GM12878 (cell line): ENCODE measurements around the gene ALDH1L1. TPM values are rescaled to one million over a fixed set of nuclear protein-coding genes. Genes with fewer than 3 reads are reported as not detected.

Experiments used
- ATAC-seq: fragments of 200-7000 bp; cut with Tn5 transposase; 3 replicates; pipeline ENCODE4 v1.9.1; 2020; ENCODE audit warnings: mild to moderate bottlenecking, moderate library complexity
- BruUV-seq: library from RNA; stranded (reverse); fragments of 400-500 nt; replicated peaks from 2 replicates; lab custom pipeline; 2021; lab: Mats Ljungman, UMichigan
- CTCF ChIA-PET: fragments of 300-600 bp; sonication (Branson Sonifier 250); formaldehyde crosslinking; extraction: SDS; loops from one replicate; lab custom pipeline; 2021; ENCODE audit warnings: inconsistent platforms; lab: Yijun Ruan, JAX
- POLR2A ChIA-PET: fragments of 350-600 bp; formaldehyde crosslinking; extraction: SDS; loops from one replicate; lab custom pipeline; 2021; ENCODE audit warnings: inconsistent platforms; lab: Charles Lee
- RAD21 ChIA-PET: fragments of 300-600 bp; sonication (Branson Sonifier 250); formaldehyde crosslinking; loops from one replicate; lab custom pipeline; 2023; ENCODE audit warnings: antibody characterized with exemption; ENCODE audit not compliant: unreplicated experiment; lab: Charles Lee
- SMC1A ChIA-PET: fragments of 300-600 bp; sonication (Branson Sonifier 250); formaldehyde crosslinking; loops from one replicate; lab custom pipeline; 2023; ENCODE audit not compliant: unreplicated experiment, uncharacterized antibody; lab: Charles Lee
- DNase-seq: peaks from one replicate; pipeline ENCODE4 v3.0.0-alpha.2; 2011; ENCODE audit warnings: low read depth, low spot score
- FAIRE-seq: peaks from 3 replicates; lab custom pipeline; 2011; peaks lifted over from hg19 to GRCh38; lab: Jason Lieb, UNC
- H2AFZ ChIP-seq: 2 replicates; pipeline ENCODE4 v1.6.0; 2011; ENCODE audit warnings: low read depth, low read length, control low read depth; ENCODE audit not compliant: control insufficient read depth
- H3K27ac ChIP-seq: 2 replicates; pipeline ENCODE4 v1.5.1; 2011; ENCODE audit warnings: control low read depth; ENCODE audit not compliant: control insufficient read depth, insufficient read depth
- H3K27me3 ChIP-seq, 2 experiments: replicated peaks in 1 of 2; 2 replicates each; pipeline versions ENCODE4 v1.6.0 to v1.6.1; 2011; ENCODE audit warnings: low read length in 1 of 2; ENCODE audit not compliant: control insufficient read depth in 2 of 2, insufficient read depth in 2 of 2
- H3K36me3 ChIP-seq, 2 experiments: 2 replicates each; pipeline ENCODE4 v1.5.1; 2011; ENCODE audit warnings: low read length in 1 of 2; ENCODE audit not compliant: control insufficient read depth in 2 of 2, insufficient read depth in 2 of 2
- H3K4me1 ChIP-seq: 2 replicates; pipeline ENCODE4 v1.6.1; 2011; ENCODE audit warnings: mild to moderate bottlenecking, low read length, moderate library complexity, mixed read lengths; ENCODE audit not compliant: control insufficient read depth, insufficient read depth
- H3K4me2 ChIP-seq: 2 replicates; pipeline ENCODE4 v1.6.0; 2011; ENCODE audit warnings: control low read depth; ENCODE audit not compliant: control insufficient read depth, insufficient read depth
- H3K4me3 ChIP-seq: fragments of 200-600 bp; sonication (generic); 2 replicates; pipeline ENCODE4 v1.5.1; 2016
- H3K79me2 ChIP-seq: 2 replicates; pipeline ENCODE4 v1.6.0; 2011; ENCODE audit warnings: low read length; ENCODE audit not compliant: control insufficient read depth, insufficient read depth
- H3K9ac ChIP-seq: 2 replicates; pipeline ENCODE4 v1.8.0; 2011; ENCODE audit warnings: low read length, control low read depth, mixed read lengths; ENCODE audit not compliant: control insufficient read depth, insufficient read depth
- H3K9me3 ChIP-seq: replicated peaks from 3 replicates; pipeline ENCODE4 v1.5.1; 2011; ENCODE audit warnings: mild to moderate bottlenecking, low read length; ENCODE audit not compliant: control insufficient read depth, insufficient read depth
- H4K20me1 ChIP-seq: 2 replicates; pipeline ENCODE4 v1.6.0; 2011; ENCODE audit not compliant: control insufficient read depth, insufficient read depth
- CHD1 ChIP-seq: IDR thresholded peaks from 2 replicates; pipeline ENCODE4 v1.6.1; 2012; ENCODE audit warnings: low read depth, low read length, improper control_type of control experiment
- GATAD2B ChIP-seq: fragments of 450-650 bp; conservative IDR thresholded peaks from 2 replicates; pipeline ENCODE4 v1.6.1; 2017; ENCODE audit warnings: low read depth, mild to moderate bottlenecking, moderate library complexity
- JUND ChIP-seq: IDR thresholded peaks from 2 replicates; pipeline ENCODE4 v1.6.1; 2012; ENCODE audit warnings: low read depth, mild to moderate bottlenecking, low read length, improper control_type of control experiment, moderate library complexity
- KAT2A ChIP-seq: conservative IDR thresholded peaks from 2 replicates; pipeline ENCODE4 v1.6.1; 2011; ENCODE audit warnings: low read depth, low read length; ENCODE audit not compliant: control insufficient read depth
- NFIC ChIP-seq: IDR thresholded peaks from 2 replicates; pipeline ENCODE4 v1.6.1; 2012; ENCODE audit warnings: low read depth, mild to moderate bottlenecking, inconsistent platforms, low read length, moderate library complexity
- NR2C1 ChIP-seq: fragments of 450-650 bp; IDR thresholded peaks from 2 replicates; pipeline ENCODE4 v1.6.1; 2017; ENCODE audit warnings: antibody characterized with exemption, mild to moderate bottlenecking, moderate library complexity
- POLR2A ChIP-seq: IDR thresholded peaks from 2 replicates; pipeline ENCODE4 v1.6.1; 2011; ENCODE audit warnings: low read depth, mild to moderate bottlenecking, low read length
- RELA ChIP-seq: fragments of 450-650 bp; IDR thresholded peaks from 2 replicates; pipeline ENCODE4 v1.8.0; 2014; ENCODE audit warnings: borderline replicate concordance; ENCODE audit not compliant: partially characterized antibody
- RUNX3 ChIP-seq: IDR thresholded peaks from 2 replicates; pipeline ENCODE4 v1.6.1; 2012; ENCODE audit warnings: low read length, inconsistent platforms
- SMARCA5 ChIP-seq: fragments of 450-650 bp; IDR thresholded peaks from 2 replicates; pipeline ENCODE4 v1.6.1; 2017; ENCODE audit warnings: mild to moderate bottlenecking
- TAF1 ChIP-seq: IDR thresholded peaks from 2 replicates; pipeline ENCODE4 v1.6.1; 2011; ENCODE audit warnings: mild to moderate bottlenecking, low read depth, low read length, borderline replicate concordance
- TARDBP ChIP-seq: IDR thresholded peaks from 2 replicates; pipeline ENCODE4 v1.6.1; 2016; ENCODE audit warnings: borderline replicate concordance
- ZNF207 ChIP-seq: fragments of 450-650 bp; IDR thresholded peaks from 2 replicates; pipeline ENCODE4 v1.6.1; 2014; ENCODE audit warnings: antibody characterized with exemption, mild to moderate bottlenecking, borderline replicate concordance
- ZNF24 ChIP-seq: fragments of 450-650 bp; IDR thresholded peaks from 2 replicates; pipeline ENCODE4 v1.6.1; 2017; ENCODE audit warnings: antibody characterized with exemption, mild to moderate bottlenecking
- WGBS: methylation state at CpG from one replicate; pipeline ENCODE4 v1.1.6; 2016; ENCODE audit warnings: low lambda C conversion rate; ENCODE audit not compliant: insufficient replicate concordance, insufficient coverage; ENCODE audit errors: missing lambda C conversion rate; 5-methylcytosine and 5-hydroxymethylcytosine counted together
- in situ Hi-C: fragments of 300-500 bp; cut with MboI; formaldehyde crosslinking; loops from 9 replicates; pipeline ENCODE4 v1.14.3; 2018; ENCODE audit warnings: mixed read lengths
- intact Hi-C: fragments of 100-400 bp; cut with micrococcal nuclease; formaldehyde crosslinking; loops from one replicate; pipeline ENCODE4 v1.14.2; 2022; ENCODE audit not compliant: unreplicated experiment
- polyA plus RNA-seq, 11 experiments: library from polyadenylated mRNA; depleted of rRNA in 4 of 11; unstranded in 6 of 11; stranded (reverse) in 5 of 11; fragments of >200 nt; fragmentation: Nextera tagmentation in 4 of 11; fragmentation: Illumina TruSeq in 1 of 11; extraction: Ambion mirVana in 4 of 11; extraction: Trizol in 1 of 11; gene quantifications; 1 replicate in 1 of 11; 2 replicates in 10 of 11; pipeline versions ENCODE4 v1.2.1 to v1.2.3, GENCODE V29; 2011 to 2016; ENCODE audit warnings: inconsistent platforms in 2 of 11, missing spikeins in 2 of 11, low read depth in 1 of 11
- total RNA-seq, 4 experiments: library from RNA; depleted of rRNA in 3 of 4; stranded (reverse); fragments of >200 nt in 3 of 4; fragmentation: Illumina TruSeq in 1 of 4; extraction: Trizol in 1 of 4; gene quantifications; 2 replicates each; pipeline versions ENCODE4 v1.2.1 to v1.2.3, GENCODE V29; 2013 to 2021
- TF ChIP-seq, protein P1 (sequence below): fragments of 450-650 bp; IDR thresholded peaks from 2 replicates; pipeline ENCODE4 v1.6.1; 2016; ENCODE audit warnings: mild to moderate bottlenecking, moderate library complexity, borderline replicate concordance
- TF ChIP-seq, protein P2 (sequence below): fragments of 450-650 bp; conservative IDR thresholded peaks from 2 replicates; pipeline ENCODE4 v1.6.1; 2017; ENCODE audit warnings: mild to moderate bottlenecking, moderate library complexity
- TF ChIP-seq, protein P3 (sequence below): fragments of 150-350 bp; IDR thresholded peaks from 2 replicates; pipeline ENCODE4 v1.6.1; 2014; ENCODE audit warnings: mild to moderate bottlenecking, low read depth, low read length

ALDH1L1 gene
- total and polyA plus RNA-seq, 10 of the 15 experiments (the other 5 are each of a cell fraction or from before 2014, with no cell fraction given) = 0.04 to 18.2 (median 0.45) TPM

DNA sequence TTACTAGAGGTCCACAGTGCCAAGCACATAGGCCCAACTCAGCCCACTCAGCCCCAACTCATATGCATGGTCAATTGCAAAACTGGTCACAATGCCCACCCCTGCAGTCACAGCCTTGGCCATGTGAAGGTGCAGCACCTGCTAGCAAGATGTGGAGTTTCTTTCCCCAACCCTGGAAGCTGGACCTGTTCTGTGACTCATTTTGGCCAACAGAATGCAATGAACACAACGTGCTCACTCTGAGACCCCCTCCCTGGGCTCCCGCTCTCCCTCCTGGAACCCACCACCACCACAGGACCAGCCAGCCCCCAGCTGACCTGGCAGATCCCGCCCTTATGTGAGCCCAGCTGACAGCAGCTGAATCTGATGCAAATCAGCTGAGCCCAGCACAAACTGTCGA lies 34.4 kb downstream of the ALDH1L1 start:
- no peak for DNase-seq
- POLR2A ChIA-PET = no interaction called here
- Histone ChIP-seq H2AFZ (no peak overlapping the region), H3K9ac (no peak overlapping the region), H3K4me1 (no peaks in the 10 kb centered on the region), H3K79me2 (no peaks in the 10 kb centered on the region), H4K20me1 (no peaks in the 10 kb centered on the region; the same call in 1 of the 2 replicates), H3K36me3 (no peaks in the 10 kb centered on the region)
- BruUV-seq = no TSS peak
- CTCF ChIA-PET = no interaction called here
- SMC1A ChIA-PET = no interaction called here
- in situ Hi-C loops = no loop called here
- TF ChIP-seq GATAD2B (no peak), POLR2A (no peak), KAT2A (no peak), ZNF24 (no peak), JUND (no peak), ZNF207 (no peak), CHD1 (no peak), RELA (no peak), NR2C1 (no peak), TAF1 (no peak), RUNX3 (no peak), SMARCA5 (no peak), TARDBP (no peak), NFIC (no peak)
- TF ChIP-seq, protein P1, sequence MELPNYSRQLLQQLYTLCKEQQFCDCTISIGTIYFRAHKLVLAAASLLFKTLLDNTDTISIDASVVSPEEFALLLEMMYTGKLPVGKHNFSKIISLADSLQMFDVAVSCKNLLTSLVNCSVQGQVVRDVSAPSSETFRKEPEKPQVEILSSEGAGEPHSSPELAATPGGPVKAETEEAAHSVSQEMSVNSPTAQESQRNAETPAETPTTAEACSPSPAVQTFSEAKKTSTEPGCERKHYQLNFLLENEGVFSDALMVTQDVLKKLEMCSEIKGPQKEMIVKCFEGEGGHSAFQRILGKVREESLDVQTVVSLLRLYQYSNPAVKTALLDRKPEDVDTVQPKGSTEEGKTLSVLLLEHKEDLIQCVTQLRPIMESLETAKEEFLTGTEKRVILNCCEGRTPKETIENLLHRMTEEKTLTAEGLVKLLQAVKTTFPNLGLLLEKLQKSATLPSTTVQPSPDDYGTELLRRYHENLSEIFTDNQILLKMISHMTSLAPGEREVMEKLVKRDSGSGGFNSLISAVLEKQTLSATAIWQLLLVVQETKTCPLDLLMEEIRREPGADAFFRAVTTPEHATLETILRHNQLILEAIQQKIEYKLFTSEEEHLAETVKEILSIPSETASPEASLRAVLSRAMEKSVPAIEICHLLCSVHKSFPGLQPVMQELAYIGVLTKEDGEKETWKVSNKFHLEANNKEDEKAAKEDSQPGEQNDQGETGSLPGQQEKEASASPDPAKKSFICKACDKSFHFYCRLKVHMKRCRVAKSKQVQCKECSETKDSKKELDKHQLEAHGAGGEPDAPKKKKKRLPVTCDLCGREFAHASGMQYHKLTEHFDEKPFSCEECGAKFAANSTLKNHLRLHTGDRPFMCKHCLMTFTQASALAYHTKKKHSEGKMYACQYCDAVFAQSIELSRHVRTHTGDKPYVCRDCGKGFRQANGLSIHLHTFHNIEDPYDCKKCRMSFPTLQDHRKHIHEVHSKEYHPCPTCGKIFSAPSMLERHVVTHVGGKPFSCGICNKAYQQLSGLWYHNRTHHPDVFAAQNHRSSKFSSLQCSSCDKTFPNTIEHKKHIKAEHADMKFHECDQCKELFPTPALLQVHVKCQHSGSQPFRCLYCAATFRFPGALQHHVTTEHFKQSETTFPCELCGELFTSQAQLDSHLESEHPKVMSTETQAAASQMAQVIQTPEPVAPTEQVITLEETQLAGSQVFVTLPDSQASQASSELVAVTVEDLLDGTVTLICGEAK = no peak
- TF ChIP-seq, protein P2, sequence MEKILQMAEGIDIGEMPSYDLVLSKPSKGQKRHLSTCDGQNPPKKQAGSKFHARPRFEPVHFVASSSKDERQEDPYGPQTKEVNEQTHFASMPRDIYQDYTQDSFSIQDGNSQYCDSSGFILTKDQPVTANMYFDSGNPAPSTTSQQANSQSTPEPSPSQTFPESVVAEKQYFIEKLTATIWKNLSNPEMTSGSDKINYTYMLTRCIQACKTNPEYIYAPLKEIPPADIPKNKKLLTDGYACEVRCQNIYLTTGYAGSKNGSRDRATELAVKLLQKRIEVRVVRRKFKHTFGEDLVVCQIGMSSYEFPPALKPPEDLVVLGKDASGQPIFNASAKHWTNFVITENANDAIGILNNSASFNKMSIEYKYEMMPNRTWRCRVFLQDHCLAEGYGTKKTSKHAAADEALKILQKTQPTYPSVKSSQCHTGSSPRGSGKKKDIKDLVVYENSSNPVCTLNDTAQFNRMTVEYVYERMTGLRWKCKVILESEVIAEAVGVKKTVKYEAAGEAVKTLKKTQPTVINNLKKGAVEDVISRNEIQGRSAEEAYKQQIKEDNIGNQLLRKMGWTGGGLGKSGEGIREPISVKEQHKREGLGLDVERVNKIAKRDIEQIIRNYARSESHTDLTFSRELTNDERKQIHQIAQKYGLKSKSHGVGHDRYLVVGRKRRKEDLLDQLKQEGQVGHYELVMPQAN = no peak
- TF ChIP-seq, protein P3, sequence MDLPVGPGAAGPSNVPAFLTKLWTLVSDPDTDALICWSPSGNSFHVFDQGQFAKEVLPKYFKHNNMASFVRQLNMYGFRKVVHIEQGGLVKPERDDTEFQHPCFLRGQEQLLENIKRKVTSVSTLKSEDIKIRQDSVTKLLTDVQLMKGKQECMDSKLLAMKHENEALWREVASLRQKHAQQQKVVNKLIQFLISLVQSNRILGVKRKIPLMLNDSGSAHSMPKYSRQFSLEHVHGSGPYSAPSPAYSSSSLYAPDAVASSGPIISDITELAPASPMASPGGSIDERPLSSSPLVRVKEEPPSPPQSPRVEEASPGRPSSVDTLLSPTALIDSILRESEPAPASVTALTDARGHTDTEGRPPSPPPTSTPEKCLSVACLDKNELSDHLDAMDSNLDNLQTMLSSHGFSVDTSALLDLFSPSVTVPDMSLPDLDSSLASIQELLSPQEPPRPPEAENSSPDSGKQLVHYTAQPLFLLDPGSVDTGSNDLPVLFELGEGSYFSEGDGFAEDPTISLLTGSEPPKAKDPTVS = no peak
- TF ChIP-seq, all 136 proteins: peak for 0
- no peak for FAIRE-seq
- Histone ChIP-seq H3K4me2 (no peak overlapping the region), H3K9me3 (no peaks in the 10 kb centered on the region), H3K4me3 (no peak overlapping the region), H3K27ac (no peak overlapping the region), H3K27me3 (no peaks in the 10 kb centered on the region; a peak in 2 of 4 replicates)
- intact Hi-C loops = no loop called here
- no peak for ATAC-seq
- RAD21 ChIA-PET = no interaction called here
- WGBS = 2% methylated on average over 4 of the region's 4 CpGs
